ENCODE data around the gene EMX2. TPM values are rescaled to one million over a fixed set of nuclear protein-coding genes. Genes with fewer than 3 reads are reported as not detected.

EMX2 gene
- total RNA-seq, 2 donors from 2014 or later, result 0.05 to 1.5 TPM

- Histone ChIP-seq H3K36me3 (no peaks in the 10 kb centered on the region), H3K9me3 (no peaks in the 10 kb centered on the region), H3K27ac (no peak overlapping the region), H3K27me3 (replicated peaks; ENCODE audit: insufficient read depth) (peaks cover 41% of the 10 kb centered on the region), H3K4me3 (no peak overlapping the region), H3K4me1 (replicated peaks) (peaks cover 14% of the 10 kb centered on the region)
- DNase-seq (ENCODE audit: low spot score), result no peak
- 57% methylated on average over 4 of the region's 4 CpGs for WGBS
- intact Hi-C loops (cut with DNase I), result loop anchor here (10.0 kb wide), 1 partner anchor 514 kb away; the partner anchor contains the start of gene RAB11FIP2
- no peak for TF ChIP-seq POLR2AphosphoS5 (IDR thresholded peaks at IDR 0.05)
- TF ChIP-seq CTCF (IDR thresholded peaks at IDR 0.05), result no peak
- no peak for TF ChIP-seq POLR2A (IDR thresholded peaks at IDR 0.05)
Measured at GRCh38 chr10:117530791-117531190, 11.8 kb upstream of the EMX2 start.

- no peaks in the 10 kb centered on the region for H3K9me3 ChIP-seq
- no peak for DNase-seq (ENCODE audit: low spot score)
- WGBS, result 44% methylated on average over 14 of the region's 14 CpGs
- TF ChIP-seq CTCF (IDR thresholded peaks at IDR 0.05) (no peak), POLR2A (IDR thresholded peaks at IDR 0.05) (no peak), POLR2AphosphoS5 (IDR thresholded peaks at IDR 0.05) (no peak)
- H3K4me1 ChIP-seq (replicated peaks), result peaks cover 14% of the 10 kb centered on the region
- no peak overlapping the region for H3K4me3 ChIP-seq
- intact Hi-C loops (cut with DNase I), result loop anchor here (10.0 kb wide), 1 partner anchor 513 kb away; the partner anchor contains the start of gene RAB11FIP2
- no peaks in the 10 kb centered on the region for H3K36me3 ChIP-seq
- peaks cover 41% of the 10 kb centered on the region for H3K27me3 ChIP-seq (replicated peaks; ENCODE audit: insufficient read depth)
- H3K27ac ChIP-seq, result no peak overlapping the region
Measured at GRCh38 chr10:117531371-117532002, 11.1 kb upstream of the EMX2 start.

GRCh38 chr10:117532003-117532385 is 10.6 kb upstream of the EMX2 start:
- no peak overlapping the region for H3K4me3 ChIP-seq
- no peaks in the 10 kb centered on the region for H3K36me3 ChIP-seq
- peaks cover 46% of the 10 kb centered on the region for H3K27me3 ChIP-seq (replicated peaks; ENCODE audit: insufficient read depth)
- DNase-seq (ENCODE audit: low spot score), result no peak
- H3K9me3 ChIP-seq, result no peaks in the 10 kb centered on the region
- TF ChIP-seq POLR2A (IDR thresholded peaks at IDR 0.05) (no peak), CTCF (IDR thresholded peaks at IDR 0.05) (no peak), POLR2AphosphoS5 (IDR thresholded peaks at IDR 0.05) (no peak)
- intact Hi-C loops (cut with DNase I), result loop anchor here (10.0 kb wide), 1 partner anchor 513 kb away; the partner anchor contains the start of gene RAB11FIP2
- H3K27ac ChIP-seq, result no peak overlapping the region
- H3K4me1 ChIP-seq (replicated peaks), result peaks cover 14% of the 10 kb centered on the region
- 38% methylated on average over 3 of the region's 3 CpGs for WGBS

- no peak overlapping the region for H3K27ac ChIP-seq
- H3K9me3 ChIP-seq, result no peaks in the 10 kb centered on the region
- H3K4me3 ChIP-seq, result no peak overlapping the region
- DNase-seq (ENCODE audit: low spot score), result no peak
- H3K27me3 ChIP-seq (replicated peaks; ENCODE audit: insufficient read depth), result peaks cover 52% of the 10 kb centered on the region
- H3K4me1 ChIP-seq (replicated peaks), result peaks cover 14% of the 10 kb centered on the region
- 9% methylated on average over 33 of the region's 33 CpGs for WGBS
- TF ChIP-seq POLR2A (IDR thresholded peaks at IDR 0.05) (no peak), POLR2AphosphoS5 (IDR thresholded peaks at IDR 0.05) (no peak), CTCF (IDR thresholded peaks at IDR 0.05) (no peak)
- H3K36me3 ChIP-seq, result no peaks in the 10 kb centered on the region
- intact Hi-C loops (cut with DNase I), result loop anchor here (10.0 kb wide), 1 partner anchor 512 kb away; the partner anchor contains the start of gene RAB11FIP2
Measured at GRCh38 chr10:117532451-117533107, 10.0 kb upstream of the EMX2 start.

Measured in prostate gland (tissue), 2 donors.